Ectodermal cell (in vitro differentiated cells): ENCODE data around the gene AQP12B.
"Not testable (repeated sequence)": the region's sequence is repeated elsewhere in the genome, so short reads cannot be mapped to it uniquely, and the experiment has no call there.

Experiments
- H3K27ac ChIP-seq: 2 replicates; pipeline ENCODE4 v1.7.0; 2013; ENCODE audit warnings: mild to moderate bottlenecking, low read depth, low read length; ENCODE audit not compliant: insufficient read depth, poor library complexity, severe bottlenecking
- H3K27me3 ChIP-seq: 2 replicates; pipeline ENCODE4 v1.7.0; 2013; ENCODE audit warnings: mild to moderate bottlenecking, low read length; ENCODE audit not compliant: insufficient read depth, control insufficient read depth, poor library complexity, severe bottlenecking
- H3K36me3 ChIP-seq: one replicate; pipeline ENCODE4 v1.7.0; 2013; ENCODE audit warnings: low read length; ENCODE audit not compliant: control insufficient read depth, insufficient read depth
- H3K4me1 ChIP-seq: one replicate; pipeline ENCODE4 v1.7.0; 2013; ENCODE audit warnings: low read length; ENCODE audit not compliant: control insufficient read depth, insufficient read depth
- H3K4me3 ChIP-seq: 2 replicates; pipeline ENCODE4 v1.7.0; 2013; ENCODE audit warnings: low read depth, low read length, control low read depth; ENCODE audit not compliant: insufficient read depth
- H3K9me3 ChIP-seq: 2 replicates; pipeline ENCODE4 v1.7.0; 2013; ENCODE audit warnings: mild to moderate bottlenecking, low read length, moderate library complexity; ENCODE audit not compliant: control insufficient read depth
- WGBS, 2 experiments: methylation state at CpG; one replicate each; pipeline ENCODE4 v1.1.7; 2013; ENCODE audit warnings: missing lambda C conversion rate in 2 of 2; 5-methylcytosine and 5-hydroxymethylcytosine counted together

AQP12B gene

DNA sequence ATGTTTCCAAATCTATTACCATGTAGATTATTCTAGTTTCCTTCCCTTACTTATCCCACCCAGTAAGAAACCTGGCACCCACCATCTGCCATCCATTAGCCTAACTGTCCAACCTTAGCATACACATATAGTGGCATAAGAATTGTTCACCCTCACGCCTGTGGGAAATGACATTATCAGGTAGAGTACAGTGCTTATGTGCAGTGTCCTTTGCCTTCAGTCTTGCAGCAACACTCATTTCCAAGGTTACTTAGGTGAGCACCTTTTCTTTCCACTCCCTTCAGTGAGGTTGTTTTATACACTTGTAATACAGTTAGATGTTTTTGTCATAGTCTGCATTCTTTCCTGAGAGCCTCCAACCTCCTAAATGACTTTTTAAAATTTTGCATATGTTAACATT, 18.1 kb downstream of the AQP12B start:
- Histone ChIP-seq H3K36me3 (no peaks in the 10 kb centered on the region), H3K27ac (no peak overlapping the region), H3K4me1 (no peaks in the 10 kb centered on the region), H3K9me3 (no peaks in the 10 kb centered on the region), H3K27me3 (no peaks in the 10 kb centered on the region), H3K4me3 (no peak overlapping the region)
- WGBS, 2 experiments: 78 to 91% methylated on average over 1 of the region's 1 CpG

- Histone ChIP-seq H3K4me3 (no peak overlapping the region), H3K4me1 (no peaks in the 10 kb centered on the region), H3K27ac (no peak overlapping the region), H3K36me3 (no peaks in the 10 kb centered on the region), H3K9me3 (no peaks in the 10 kb centered on the region), H3K27me3 (no peaks in the 10 kb centered on the region)
- 66 to 74% methylated on average over 5 of the region's 6 CpGs for WGBS, 2 experiments
Observed at GRCh38 chr2:240663546-240664190, 19.0 kb downstream of the AQP12B start.

DNA sequence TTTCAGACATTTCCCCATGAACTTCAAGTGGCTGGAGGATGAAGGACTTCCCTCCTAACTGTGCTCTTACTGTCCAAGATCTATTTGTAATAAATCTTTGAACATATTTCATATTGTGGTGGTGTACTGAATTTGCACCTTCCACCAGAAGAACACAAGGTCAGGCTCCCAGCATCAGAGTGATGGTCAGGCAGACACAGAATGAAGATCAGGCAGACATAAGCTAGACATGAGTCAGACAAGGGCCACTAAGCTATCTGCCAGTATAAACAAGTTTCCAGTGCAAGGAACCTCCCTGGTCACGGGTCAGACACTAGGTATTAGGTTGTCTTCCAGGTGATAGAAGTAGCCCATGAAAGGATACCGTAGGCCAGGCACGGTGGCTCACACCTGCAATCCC, 20.0 kb downstream of the AQP12B start:
- 89 to 90% methylated on average over 3 of the region's 3 CpGs for WGBS, 2 experiments
- H3K4me1 ChIP-seq: no peaks in the 10 kb centered on the region
- no peaks in the 10 kb centered on the region for H3K27me3 ChIP-seq
- H3K27ac ChIP-seq: no peak overlapping the region
- H3K4me3 ChIP-seq: no peak overlapping the region
- no peaks in the 10 kb centered on the region for H3K36me3 ChIP-seq
- no peaks in the 10 kb centered on the region for H3K9me3 ChIP-seq

DNA sequence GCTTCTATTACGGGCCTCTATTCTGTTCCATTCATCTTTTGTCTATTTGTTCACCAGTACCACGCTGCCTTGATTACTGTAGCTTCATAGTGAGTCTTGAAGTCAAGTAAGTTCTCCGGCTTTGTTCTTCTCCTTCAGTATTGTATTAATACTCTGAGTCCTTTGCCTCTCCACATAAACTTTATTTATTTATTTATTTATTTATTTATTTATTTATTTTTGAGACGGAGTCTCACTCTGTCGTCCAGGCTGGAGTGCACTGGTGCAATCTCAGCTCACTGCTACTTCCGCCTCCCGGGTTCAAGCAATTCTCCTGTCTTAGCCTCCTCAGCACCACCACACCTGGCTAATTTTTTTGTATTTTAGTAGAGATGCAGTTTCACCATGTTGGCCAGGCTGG, 22.8 kb downstream of the AQP12B start:
- H3K27me3 ChIP-seq, H3K4me1 ChIP-seq: not testable (repeated sequence)
- WGBS, 2 experiments: 92 to 93% methylated on average over 6 to 7 of the region's 7 CpGs

GRCh38 chr2:240655931-240656886, 26.5 kb downstream of the AQP12B start:
- no peak overlapping the region for H3K4me3 ChIP-seq
- H3K27ac ChIP-seq: no peak overlapping the region
- WGBS, 2 experiments: 83 to 87% methylated on average over 10 of the region's 10 CpGs
- no peaks in the 10 kb centered on the region for H3K4me1 ChIP-seq
- H3K27me3 ChIP-seq: no peaks in the 10 kb centered on the region
- H3K36me3 ChIP-seq: no peaks in the 10 kb centered on the region
- H3K9me3 ChIP-seq: no peaks in the 10 kb centered on the region

More for the DNA sequence above, 22.8 kb downstream of the AQP12B start:
- not testable (repeated sequence) for H3K27ac ChIP-seq, H3K36me3 ChIP-seq, H3K4me3 ChIP-seq, H3K9me3 ChIP-seq

DNA sequence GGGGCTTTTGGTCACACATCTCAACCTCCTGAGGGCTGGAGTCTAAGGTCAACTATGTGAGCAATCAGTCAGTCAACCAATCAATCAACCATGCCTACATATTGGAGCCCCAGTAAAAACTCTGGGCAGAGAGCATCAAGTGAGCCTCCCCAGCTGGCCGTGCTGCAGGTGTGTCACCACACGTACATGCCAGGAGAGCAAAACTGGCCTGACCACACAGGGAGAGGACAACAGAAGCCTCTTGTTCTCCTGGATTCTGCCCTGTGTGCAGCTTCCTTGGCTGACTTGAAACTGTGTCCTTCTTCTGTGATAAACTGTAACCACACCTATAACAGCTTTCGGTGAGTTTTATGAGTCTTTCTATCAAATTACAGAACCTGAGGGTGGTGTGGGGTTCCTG, 31.5 kb downstream of the AQP12B start:
- no peak overlapping the region for H3K4me3 ChIP-seq
- no peaks in the 10 kb centered on the region for H3K36me3 ChIP-seq
- no peak overlapping the region for H3K27ac ChIP-seq
- no peaks in the 10 kb centered on the region for H3K27me3 ChIP-seq
- H3K9me3 ChIP-seq: no peaks in the 10 kb centered on the region
- WGBS, 2 experiments: 92 to 94% methylated on average over 3 of the region's 3 CpGs
- peaks cover 12% of the 10 kb centered on the region for H3K4me1 ChIP-seq

- H3K27ac ChIP-seq: no peak overlapping the region
- H3K4me3 ChIP-seq: no peak overlapping the region
- no peaks in the 10 kb centered on the region for H3K9me3 ChIP-seq
- no peaks in the 10 kb centered on the region for H3K27me3 ChIP-seq
- peaks cover 12% of the 10 kb centered on the region for H3K4me1 ChIP-seq
- WGBS, 2 experiments: 93 to 94% methylated on average over 13 of the region's 13 CpGs
- H3K36me3 ChIP-seq: no peaks in the 10 kb centered on the region
Observed at GRCh38 chr2:240650254-240650965, 32.3 kb downstream of the AQP12B start.

DNA sequence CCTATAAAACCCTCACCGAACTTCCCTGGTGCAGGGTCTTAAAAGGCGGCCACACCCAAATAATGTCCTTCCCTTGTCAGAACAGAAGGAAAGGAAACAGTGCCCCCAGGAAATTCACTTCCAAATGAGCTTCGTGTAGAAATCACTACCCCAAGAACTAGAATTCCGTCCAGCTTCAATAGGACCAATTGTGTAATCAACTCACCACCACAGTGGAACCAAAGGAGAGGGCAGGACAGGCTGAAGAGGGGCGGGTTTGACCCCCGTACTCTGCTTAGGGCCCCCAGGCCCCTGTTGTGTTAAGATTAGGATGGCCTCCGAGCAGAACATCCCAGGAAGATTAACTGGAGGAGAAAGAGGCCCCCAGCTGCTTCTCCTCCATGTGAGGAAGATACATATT, 33.4 kb downstream of the AQP12B start:
- H3K27ac ChIP-seq: no peak overlapping the region
- no peaks in the 10 kb centered on the region for H3K36me3 ChIP-seq
- H3K4me3 ChIP-seq: no peak overlapping the region
- no peaks in the 10 kb centered on the region for H3K9me3 ChIP-seq
- H3K4me1 ChIP-seq: peaks cover 17% of the 10 kb centered on the region
- 53% methylated on average over 7 of the region's 7 CpGs for WGBS, 2 experiments
- H3K27me3 ChIP-seq: no peaks in the 10 kb centered on the region

- Histone ChIP-seq H3K9me3 (no peaks in the 10 kb centered on the region), H3K4me1 (peaks cover 19% of the 10 kb centered on the region)
Observed at GRCh38 chr2:240648650-240649275, 33.9 kb downstream of the AQP12B start.

More at GRCh38 chr2:240648650-240649275, 33.9 kb downstream of the AQP12B start:
- Histone ChIP-seq H3K4me3 (no peak overlapping the region), H3K36me3 (no peaks in the 10 kb centered on the region), H3K27ac (no peak overlapping the region), H3K27me3 (no peaks in the 10 kb centered on the region)
- 54 to 58% methylated on average over 17 to 19 of the region's 19 CpGs for WGBS, 2 experiments
